ENCODE measurements around the gene ATG4B.

The ATG4B gene

GRCh38 chr2:241603686-241604085, 33.8 kb upstream of the ATG4B start:
- DNase-seq (ENCODE audit: low spot score): no peak
- ChIA-PET POLR2A (ENCODE audit: low non-redundant PET) (no interaction called here), CTCF (interaction anchor here (0.8 kb wide), 1 partner anchor 43 kb away, joined by 3 read pairs; no protein-coding TSS in a partner anchor)
- H3K27ac ChIP-seq: no peak overlapping the region
- TF ChIP-seq CTCF (conservative IDR thresholded peaks at IDR 0.05; ENCODE audit: low read depth): no peak

GRCh38 chr2:241606186-241606585, 31.3 kb upstream of the ATG4B start:
- POLR2A ChIA-PET (ENCODE audit: low non-redundant PET): no interaction called here
- CTCF ChIA-PET: interaction anchor here (0.6 to 0.7 kb wide), 2 partner anchors 319 to 619 kb away, joined by 3 read pairs; no protein-coding TSS in a partner anchor
- no peak overlapping the region for H3K27ac ChIP-seq
- DNase-seq (ENCODE audit: low spot score): no peak
- no peak for TF ChIP-seq CTCF (conservative IDR thresholded peaks at IDR 0.05; ENCODE audit: low read depth)

- ChIA-PET POLR2A (ENCODE audit: low non-redundant PET) (no interaction called here), CTCF (no interaction called here)
- H3K27ac ChIP-seq: no peak overlapping the region
- no peak for TF ChIP-seq CTCF (conservative IDR thresholded peaks at IDR 0.05; ENCODE audit: low read depth)
- no peak for DNase-seq (ENCODE audit: low spot score)
Measured at GRCh38 chr2:241607162-241607885, 30.2 kb upstream of the ATG4B start.

- no peak for DNase-seq (ENCODE audit: low spot score)
- POLR2A ChIA-PET (ENCODE audit: low non-redundant PET): no interaction called here
- TF ChIP-seq CTCF (conservative IDR thresholded peaks at IDR 0.05; ENCODE audit: low read depth): no peak
- CTCF ChIA-PET: no interaction called here
- H3K27ac ChIP-seq: peak overlapping the region; percentile 80
Measured at GRCh38 chr2:241608881-241609280, 28.6 kb upstream of the ATG4B start.

GRCh38 chr2:241609859-241610793, 27.4 kb upstream of the ATG4B start:
- TF ChIP-seq CTCF (conservative IDR thresholded peaks at IDR 0.05; ENCODE audit: low read depth): peak; percentile 77
- H3K27ac ChIP-seq: peak overlapping the region; percentile 80
- DNase-seq (ENCODE audit: low spot score): peak; percentile 80
- POLR2A ChIA-PET (ENCODE audit: low non-redundant PET): no interaction called here
- CTCF ChIA-PET: interaction anchor here (0.6 to 1.0 kb wide), 6 partner anchors 15 to 448 kb away, joined by 3 to 5 read pairs (median 4); no protein-coding TSS in a partner anchor

GRCh38 chr2:241611062-241611461, 26.4 kb upstream of the ATG4B start:
- no peak for TF ChIP-seq CTCF (conservative IDR thresholded peaks at IDR 0.05; ENCODE audit: low read depth)
- no peak for DNase-seq (ENCODE audit: low spot score)
- POLR2A ChIA-PET (ENCODE audit: low non-redundant PET): no interaction called here
- H3K27ac ChIP-seq: peak overlapping the region; percentile 80
- CTCF ChIA-PET: interaction anchor here (0.8 kb wide), 1 partner anchor 61 kb away, joined by 4 read pairs; no protein-coding TSS in a partner anchor
